Natural killer cell treated with Interleukin-12 subunit alpha and Interleukin-12 subunit beta and Interleukin-15 and Interleukin-18, amount 100 ng/mL, for 72 hours (primary cell): Measurements from ENCODE around the gene AKR1D1. TPM values are rescaled to one million over a fixed set of nuclear protein-coding genes. Genes with fewer than 3 reads are reported as not detected.
A peak's percentile ranks its signal among the peaks of the same experiment; 100 is the strongest.
"Not testable (repeated sequence)": the region's sequence is repeated elsewhere in the genome, so short reads cannot be mapped to it uniquely, and the experiment has no call there.

ENCODE experiments used
- ATAC-seq, 2 donors: fragments of 150-1000 bp; cut with Tn5 transposase in 1 of 2; sonication (Bioruptor Pico), chemical (Tn5 transposase) in 1 of 2; 2 replicates each; pipeline ENCODE4 v1.10.0; 2021
- DNase-seq: peaks from one replicate; pipeline ENCODE4 v3.0.0; 2022; ENCODE audit warnings: low spot score
- H3K27ac Mint-ChIP-seq, 2 donors: 1 replicate in 1 of 2; 2 replicates in 1 of 2; pipeline ENCODE4 v1.8.0; 2022; ENCODE audit warnings: mixed read lengths in 2 of 2, mild to moderate bottlenecking in 1 of 2, moderate library complexity in 1 of 2
- H3K27me3 Mint-ChIP-seq, 2 donors: 1 replicate in 1 of 2; 2 replicates in 1 of 2; pipeline ENCODE4 v1.8.0; 2022; ENCODE audit warnings: mixed read lengths in 2 of 2
- H3K36me3 Mint-ChIP-seq: one replicate; pipeline ENCODE4 v1.8.0; 2022; ENCODE audit warnings: mixed read lengths
- H3K4me1 Mint-ChIP-seq, 2 donors: 1 replicate in 1 of 2; 2 replicates in 1 of 2; pipeline ENCODE4 v1.8.0; 2022; ENCODE audit warnings: low read depth in 2 of 2, mixed read lengths in 2 of 2, mild to moderate bottlenecking in 1 of 2
- H3K4me3 Mint-ChIP-seq: one replicate; pipeline ENCODE4 v1.8.0; 2022; ENCODE audit warnings: mixed read lengths
- H3K9me3 Mint-ChIP-seq: 2 replicates; pipeline ENCODE4 v1.8.0; 2022; ENCODE audit warnings: mixed read lengths
- total RNA-seq, 2 donors: library from RNA; stranded (reverse); gene quantifications; one replicate each; pipeline ENCODE4 v1.2.3, GENCODE V29; 2022

AKR1D1 gene
- total RNA-seq, 2 donors from 2014 or later, result not detected

DNA sequence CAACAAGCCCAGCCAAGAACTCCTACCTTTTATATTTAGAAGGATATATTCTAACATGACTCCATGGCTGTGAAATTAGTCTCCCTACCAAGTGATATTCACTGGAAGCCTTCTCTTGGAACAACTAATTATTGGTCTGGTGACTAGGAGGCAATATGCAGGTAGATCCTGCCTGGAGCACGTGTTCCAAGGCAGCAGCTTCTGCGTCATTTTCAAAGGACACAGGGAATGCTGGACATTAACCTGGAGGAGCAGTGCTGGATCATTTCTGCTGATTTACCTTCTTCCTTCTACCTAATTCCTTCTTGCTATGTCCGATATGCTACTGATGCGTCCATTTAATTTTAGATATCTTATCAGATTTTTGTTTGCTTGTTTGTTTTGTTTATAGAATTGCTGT, 5.6 kb downstream of the AKR1D1 start:
- H3K27ac Mint-ChIP-seq, result no peak overlapping the region
- H3K27me3 Mint-ChIP-seq, result peaks cover 2 to 5% of the 10 kb centered on the region in 2 donors
- DNase-seq (no peak), ATAC-seq (no peak)
- no peaks in the 10 kb centered on the region for H3K36me3 Mint-ChIP-seq
- no peaks in the 10 kb centered on the region for H3K4me1 Mint-ChIP-seq
- H3K4me3 Mint-ChIP-seq, result no peak overlapping the region
- no peaks in the 10 kb centered on the region for H3K9me3 Mint-ChIP-seq

DNA sequence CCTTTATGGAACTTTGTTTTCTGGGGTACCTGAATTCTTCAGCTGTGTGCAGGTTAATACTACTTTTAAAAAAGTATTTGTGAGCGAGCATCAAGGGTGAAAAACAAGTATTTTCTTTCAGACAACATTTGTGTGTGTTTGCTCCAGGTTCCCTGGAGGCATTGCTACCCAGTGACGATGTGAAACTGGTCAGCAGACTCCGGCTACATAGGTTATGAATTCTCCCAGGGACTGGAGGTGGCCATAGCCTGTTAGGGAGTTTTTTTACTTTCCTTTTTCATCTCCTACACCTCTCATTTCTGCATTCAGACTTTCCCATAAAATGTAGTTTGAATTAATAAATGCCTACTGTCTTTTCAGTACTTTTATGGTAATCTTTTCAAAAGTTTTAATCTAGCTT, 7.6 kb downstream of the AKR1D1 start:
- no peaks in the 10 kb centered on the region for H3K4me1 Mint-ChIP-seq
- H3K4me3 Mint-ChIP-seq, result no peak overlapping the region
- no peaks in the 10 kb centered on the region for H3K9me3 Mint-ChIP-seq
- H3K27me3 Mint-ChIP-seq, result peaks cover 7 to 10% of the 10 kb centered on the region in 2 donors
- ATAC-seq (no peak), DNase-seq (no peak)
- no peak overlapping the region for H3K27ac Mint-ChIP-seq
- H3K36me3 Mint-ChIP-seq, result no peaks in the 10 kb centered on the region

DNA sequence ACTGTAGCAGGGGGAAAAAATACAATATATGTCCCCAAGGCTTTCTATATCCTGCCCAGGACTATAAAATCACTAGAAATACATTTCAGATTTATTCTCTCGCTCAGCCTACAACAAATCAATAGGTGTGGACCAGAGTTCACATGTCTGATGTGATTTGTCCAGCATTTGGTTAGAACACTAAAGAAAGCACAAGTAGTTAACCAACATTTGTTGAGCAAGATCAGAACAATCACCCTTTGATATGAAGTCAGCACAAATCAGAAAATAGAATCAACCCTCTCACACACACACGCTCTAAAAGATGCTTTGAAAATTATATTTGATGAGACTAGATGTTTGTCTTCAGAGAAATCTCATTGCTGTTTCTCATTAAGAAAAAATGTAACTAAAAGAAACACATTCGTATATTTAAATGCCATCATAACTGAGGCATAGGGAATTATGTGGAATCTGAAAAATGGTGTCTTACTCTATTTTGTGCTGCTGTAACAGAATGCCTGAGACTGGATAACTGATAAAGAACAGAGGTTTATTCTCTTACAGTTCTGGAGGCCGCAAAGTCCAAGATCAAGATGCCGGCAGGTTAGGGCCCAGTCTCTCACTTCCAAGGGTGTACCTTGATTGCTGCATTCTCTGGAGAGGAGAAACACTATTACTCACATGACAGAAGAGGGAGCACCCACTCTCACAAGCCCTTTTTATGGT, 10.5 kb downstream of the AKR1D1 start:
- H3K27me3 Mint-ChIP-seq, result peaks cover 8 to 9% of the 10 kb centered on the region in 2 donors
- ATAC-seq, result no peak

GRCh38 chr7:138089080-138089901, 13.0 kb downstream of the AKR1D1 start:
- peaks cover 8 to 9% of the 10 kb centered on the region in 2 donors for H3K27me3 Mint-ChIP-seq
- ATAC-seq, result no peak
- H3K4me1 Mint-ChIP-seq, result no peaks in the 10 kb centered on the region
- no peaks in the 10 kb centered on the region for H3K36me3 Mint-ChIP-seq
- DNase-seq, result no peak
- no peak overlapping the region for H3K4me3 Mint-ChIP-seq
- no peaks in the 10 kb centered on the region for H3K9me3 Mint-ChIP-seq
- H3K27ac Mint-ChIP-seq, result no peak overlapping the region

More for the DNA sequence above, 10.5 kb downstream of the AKR1D1 start:
- H3K27ac Mint-ChIP-seq, result no peak overlapping the region
- H3K4me1 Mint-ChIP-seq, result no peaks in the 10 kb centered on the region
- DNase-seq, result no peak
- no peaks in the 10 kb centered on the region for H3K36me3 Mint-ChIP-seq
- H3K9me3 Mint-ChIP-seq, result no peaks in the 10 kb centered on the region
- no peak overlapping the region for H3K4me3 Mint-ChIP-seq

DNA sequence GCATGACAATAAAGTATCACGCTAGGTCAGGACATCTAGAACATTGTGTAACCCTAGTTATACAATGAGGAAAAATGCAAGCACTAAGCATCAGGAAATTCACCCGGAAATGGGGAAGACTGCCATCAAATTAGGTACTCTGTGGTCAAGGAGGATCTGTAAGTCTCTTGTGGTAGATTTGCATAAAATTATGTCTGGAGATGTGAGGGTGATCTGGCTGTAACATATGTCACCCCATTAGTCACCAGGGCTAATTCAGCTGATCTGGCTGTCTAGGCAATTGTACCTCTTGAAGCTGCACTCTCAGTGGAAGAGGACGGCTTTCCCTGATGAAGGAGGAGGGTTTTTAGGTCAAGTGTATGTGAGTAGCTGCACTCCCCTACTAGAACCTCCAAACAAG, 14.8 kb downstream of the AKR1D1 start:
- no peak overlapping the region for H3K4me3 Mint-ChIP-seq
- H3K9me3 Mint-ChIP-seq, result no peaks in the 10 kb centered on the region
- no peak for ATAC-seq

DNA sequence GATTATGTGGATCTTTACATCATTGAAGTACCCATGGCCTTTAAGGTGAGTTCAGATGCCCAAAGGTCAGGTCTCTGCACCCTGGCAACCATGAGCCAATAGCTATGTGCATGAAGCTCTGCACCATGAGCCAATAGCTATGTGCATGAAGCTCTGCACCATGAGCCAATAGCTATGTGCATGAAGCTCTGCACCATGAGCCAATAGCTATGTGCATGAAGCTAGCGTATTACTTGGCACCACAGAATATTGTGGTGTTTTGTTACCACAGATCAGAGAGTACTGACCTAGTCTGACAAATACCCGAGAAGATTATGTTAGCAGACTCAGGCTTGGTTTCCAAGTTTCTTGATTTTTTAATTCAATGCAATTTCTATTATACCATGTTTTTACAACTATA, 15.6 kb downstream of the AKR1D1 start:
- not testable (repeated sequence) for H3K9me3 Mint-ChIP-seq, H3K27ac Mint-ChIP-seq
- peak in 1 of 2 donors; percentile 6 for ATAC-seq

More for the DNA sequence above, 14.8 kb downstream of the AKR1D1 start:
- Mint-ChIP-seq H3K27me3 (peaks cover 10 to 17% of the 10 kb centered on the region in 2 donors), H3K4me1 (no peaks in the 10 kb centered on the region), H3K36me3 (no peaks in the 10 kb centered on the region), H3K27ac (no peak overlapping the region)
- no peak for DNase-seq

GRCh38 chr7:138092486-138093028, 16.3 kb downstream of the AKR1D1 start:
- Mint-ChIP-seq H3K4me1 (no peaks in the 10 kb centered on the region), H3K27ac (no peak overlapping the region), H3K36me3 (no peaks in the 10 kb centered on the region), H3K27me3 (peaks cover 12 to 25% of the 10 kb centered on the region in 2 donors), H3K4me3 (no peak overlapping the region), H3K9me3 (no peaks in the 10 kb centered on the region)
- ATAC-seq (peak in 1 of 2 donors; percentile 20), DNase-seq (no peak)

More for the DNA sequence above, 15.6 kb downstream of the AKR1D1 start:
- peaks cover 8 to 19% of the 10 kb centered on the region in 2 donors for H3K27me3 Mint-ChIP-seq
- H3K4me1 Mint-ChIP-seq, DNase-seq, H3K36me3 Mint-ChIP-seq, H3K4me3 Mint-ChIP-seq: not testable (repeated sequence)

GRCh38 chr7:138095972-138096935, 20.0 kb downstream of the AKR1D1 start:
- no peak overlapping the region for H3K27ac Mint-ChIP-seq
- H3K4me3 Mint-ChIP-seq, result no peak overlapping the region
- no peaks in the 10 kb centered on the region for H3K9me3 Mint-ChIP-seq
- no peaks in the 10 kb centered on the region for H3K4me1 Mint-ChIP-seq
- DNase-seq (no peak), ATAC-seq (no peak)
- H3K36me3 Mint-ChIP-seq, result no peaks in the 10 kb centered on the region
- peaks cover 10 to 29% of the 10 kb centered on the region in 2 donors for H3K27me3 Mint-ChIP-seq

DNA sequence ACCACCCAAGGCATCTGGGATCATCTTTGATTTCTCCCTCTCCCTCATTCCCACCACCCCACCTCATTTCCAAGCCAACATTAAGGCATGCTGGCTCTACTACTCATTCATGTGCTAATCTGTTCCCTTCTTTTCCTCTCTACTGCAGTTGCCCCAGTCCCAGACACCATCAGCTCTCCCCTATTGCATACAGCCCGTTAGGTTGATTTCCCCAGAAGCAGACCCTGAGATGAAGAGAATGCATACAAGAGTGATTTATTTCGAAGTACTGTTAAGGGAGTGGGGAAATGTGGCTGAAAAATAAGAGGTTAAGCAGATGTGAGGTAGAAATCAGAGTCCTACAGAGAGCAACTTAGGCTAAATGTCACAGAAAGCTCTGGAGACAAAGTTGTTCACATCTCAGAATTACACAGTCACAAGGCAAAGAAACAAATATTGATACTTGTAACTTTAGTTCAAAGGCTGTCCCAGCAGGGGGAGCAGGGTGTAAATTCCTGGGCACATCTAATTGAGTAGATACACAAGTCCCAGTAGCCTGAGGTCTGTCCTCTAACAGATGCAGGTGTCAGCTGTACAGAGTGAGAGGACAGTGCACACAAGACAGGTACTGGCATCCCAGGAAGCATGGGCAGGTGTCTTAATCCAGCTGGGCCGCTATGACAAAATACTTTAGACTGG, 20.9 kb downstream of the AKR1D1 start:
- ATAC-seq (no peak), DNase-seq (no peak)
- Mint-ChIP-seq H3K9me3 (no peaks in the 10 kb centered on the region), H3K27me3 (peaks cover 10 to 29% of the 10 kb centered on the region in 2 donors), H3K36me3 (no peaks in the 10 kb centered on the region), H3K4me1 (no peaks in the 10 kb centered on the region), H3K27ac (no peak overlapping the region), H3K4me3 (no peak overlapping the region)

DNA sequence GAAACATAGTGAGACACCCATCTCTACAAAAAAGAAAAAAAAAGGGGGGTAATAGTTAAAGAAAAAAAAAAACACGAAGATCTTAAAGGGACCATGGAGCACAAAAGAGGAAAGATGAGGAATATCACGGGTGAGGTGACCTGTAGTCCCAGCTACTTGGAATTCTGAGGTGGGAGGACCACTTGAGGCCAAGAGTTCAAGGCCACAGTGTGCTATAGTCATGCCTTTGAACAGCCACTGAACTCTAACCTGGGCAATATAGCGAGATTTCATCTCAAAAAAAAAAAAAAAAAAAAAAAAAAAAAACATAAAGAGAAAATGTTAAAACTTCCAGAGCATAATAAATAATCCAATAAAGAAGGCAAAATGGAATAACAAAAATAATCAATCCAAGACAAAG, 23.6 kb downstream of the AKR1D1 start:
- Mint-ChIP-seq H3K4me1 (no peaks in the 10 kb centered on the region), H3K36me3 (no peaks in the 10 kb centered on the region), H3K4me3 (no peak overlapping the region), H3K27me3 (peaks cover 10 to 32% of the 10 kb centered on the region in 2 donors), H3K27ac (no peak overlapping the region), H3K9me3 (no peaks in the 10 kb centered on the region)
- no peak for DNase-seq
- no peak for ATAC-seq

DNA sequence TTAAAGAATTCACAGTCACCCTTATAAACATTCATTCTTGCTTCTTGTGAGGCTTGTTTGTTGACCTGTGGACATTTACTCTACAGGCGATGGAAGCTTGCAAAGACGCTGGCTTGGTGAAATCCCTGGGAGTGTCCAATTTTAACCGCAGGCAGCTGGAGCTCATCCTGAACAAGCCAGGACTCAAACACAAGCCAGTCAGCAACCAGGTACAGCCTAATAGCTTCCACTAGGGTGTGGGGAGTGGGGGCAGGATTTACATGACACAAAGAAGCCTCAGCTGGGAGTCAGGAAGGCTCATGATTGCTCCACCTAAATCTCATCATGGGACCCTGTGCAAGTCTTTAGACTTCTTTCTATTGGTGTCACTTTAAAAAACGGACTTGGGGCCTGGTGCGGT, 29.0 kb downstream of the AKR1D1 start:
- no peaks in the 10 kb centered on the region for H3K9me3 Mint-ChIP-seq
- ATAC-seq, result no peak
- no peak overlapping the region for H3K4me3 Mint-ChIP-seq
- peaks cover 3 to 33% of the 10 kb centered on the region in 2 donors for H3K27me3 Mint-ChIP-seq
- DNase-seq, result no peak
- H3K4me1 Mint-ChIP-seq, result no peaks in the 10 kb centered on the region
- H3K27ac Mint-ChIP-seq, result no peak overlapping the region
- no peaks in the 10 kb centered on the region for H3K36me3 Mint-ChIP-seq

DNA sequence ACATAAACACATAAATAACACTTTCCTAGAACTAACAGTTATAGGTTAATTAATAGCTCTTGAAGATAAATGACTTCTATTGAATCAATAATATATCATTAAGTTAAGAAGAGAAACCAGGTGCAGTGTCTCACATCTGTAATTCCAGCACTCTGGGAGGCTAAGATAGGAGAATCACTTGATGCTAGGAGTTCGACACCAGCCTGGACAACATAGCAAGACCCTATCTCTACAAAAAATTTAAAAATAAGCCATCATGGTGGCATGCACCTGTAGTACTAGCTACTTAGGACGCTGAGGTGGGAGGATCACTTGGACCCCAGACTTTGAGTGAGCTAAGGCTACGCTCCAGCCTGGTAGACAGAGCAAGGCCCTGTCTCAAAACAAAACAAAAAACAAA, 38.8 kb downstream of the AKR1D1 start:
- Mint-ChIP-seq H3K27ac (no peak overlapping the region), H3K4me3 (no peak overlapping the region), H3K36me3 (no peaks in the 10 kb centered on the region), H3K27me3 (peaks cover 8 to 20% of the 10 kb centered on the region in 2 donors), H3K9me3 (no peaks in the 10 kb centered on the region), H3K4me1 (peaks cover 0 to 2% of the 10 kb centered on the region in 2 donors)
- ATAC-seq (no peak), DNase-seq (no peak)

- DNase-seq (no peak), ATAC-seq (no peak)
- H3K27me3 Mint-ChIP-seq, result peaks cover 4 to 12% of the 10 kb centered on the region in 2 donors
- no peak overlapping the region for H3K27ac Mint-ChIP-seq
- H3K9me3 Mint-ChIP-seq, result no peaks in the 10 kb centered on the region
- H3K4me3 Mint-ChIP-seq, result no peak overlapping the region
- H3K4me1 Mint-ChIP-seq, result no peaks in the 10 kb centered on the region
- H3K36me3 Mint-ChIP-seq, result no peaks in the 10 kb centered on the region
Measured at GRCh38 chr7:138116141-138116540, 39.9 kb downstream of the AKR1D1 start.
